GM18498 (cell line): ENCODE measurements around the gene B4GALNT3.

Source experiments
- ATAC-seq: cut with Tn5 transposase; IDR thresholded peaks from one replicate; pipeline ENCODE4 v1.9.1; 2021; ENCODE audit warnings: mild to moderate bottlenecking, moderate library complexity; ENCODE audit not compliant: unreplicated experiment

Gene B4GALNT3

GRCh38 chr12:588024-588322 is 128.2 kb downstream of the B4GALNT3 start:
- ATAC-seq = no peak

- no peak for ATAC-seq
Measured at GRCh38 chr12:588646-589045, 128.9 kb downstream of the B4GALNT3 start.

GRCh38 chr12:590206-590750 is 130.5 kb downstream of the B4GALNT3 start:
- no peak for ATAC-seq

DNA sequence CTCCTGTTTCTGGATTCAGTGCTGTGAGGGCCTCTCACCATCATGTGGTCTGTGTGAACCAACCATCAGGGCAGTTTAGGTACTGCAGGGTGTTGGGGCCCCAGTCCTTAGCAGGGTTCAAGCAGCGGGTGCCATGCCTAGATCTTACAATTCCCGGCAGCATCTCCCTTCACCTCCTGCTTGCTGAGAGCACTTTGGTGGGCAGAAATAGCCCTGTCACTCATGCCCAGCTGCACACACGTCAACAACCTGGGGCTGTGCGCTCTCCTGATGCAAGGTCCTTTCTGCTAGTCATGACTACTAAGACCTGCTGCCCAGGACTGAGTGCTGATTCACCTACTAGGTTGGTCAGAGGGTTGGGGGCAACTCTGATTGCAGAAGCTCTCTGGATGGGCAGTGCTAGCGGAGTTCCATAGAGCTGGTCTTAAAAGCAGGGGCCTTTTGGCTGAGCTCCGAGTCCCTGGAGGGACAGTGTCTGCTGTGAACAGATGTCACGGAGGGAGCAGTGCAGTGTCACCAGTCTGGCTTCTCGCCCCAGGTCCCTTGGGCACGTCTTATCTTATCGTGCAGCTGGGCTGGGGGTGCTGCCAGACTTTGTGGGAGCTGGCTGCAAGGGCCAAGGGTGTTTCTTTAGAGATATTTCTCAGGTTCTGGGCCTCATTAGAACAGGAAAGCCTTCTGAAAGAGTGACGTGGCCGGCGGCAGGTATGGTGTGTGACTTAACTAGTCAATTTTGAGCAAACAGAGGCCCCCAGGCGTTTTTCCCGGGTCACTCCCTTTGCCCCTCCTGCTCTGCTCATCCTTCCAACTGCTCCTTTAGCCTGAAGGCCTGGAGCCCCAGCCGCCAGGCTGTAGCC is 131.7 kb downstream of the B4GALNT3 start:
- no peak for ATAC-seq

GRCh38 chr12:592024-592505 is 132.3 kb downstream of the B4GALNT3 start:
- no peak for ATAC-seq

DNA sequence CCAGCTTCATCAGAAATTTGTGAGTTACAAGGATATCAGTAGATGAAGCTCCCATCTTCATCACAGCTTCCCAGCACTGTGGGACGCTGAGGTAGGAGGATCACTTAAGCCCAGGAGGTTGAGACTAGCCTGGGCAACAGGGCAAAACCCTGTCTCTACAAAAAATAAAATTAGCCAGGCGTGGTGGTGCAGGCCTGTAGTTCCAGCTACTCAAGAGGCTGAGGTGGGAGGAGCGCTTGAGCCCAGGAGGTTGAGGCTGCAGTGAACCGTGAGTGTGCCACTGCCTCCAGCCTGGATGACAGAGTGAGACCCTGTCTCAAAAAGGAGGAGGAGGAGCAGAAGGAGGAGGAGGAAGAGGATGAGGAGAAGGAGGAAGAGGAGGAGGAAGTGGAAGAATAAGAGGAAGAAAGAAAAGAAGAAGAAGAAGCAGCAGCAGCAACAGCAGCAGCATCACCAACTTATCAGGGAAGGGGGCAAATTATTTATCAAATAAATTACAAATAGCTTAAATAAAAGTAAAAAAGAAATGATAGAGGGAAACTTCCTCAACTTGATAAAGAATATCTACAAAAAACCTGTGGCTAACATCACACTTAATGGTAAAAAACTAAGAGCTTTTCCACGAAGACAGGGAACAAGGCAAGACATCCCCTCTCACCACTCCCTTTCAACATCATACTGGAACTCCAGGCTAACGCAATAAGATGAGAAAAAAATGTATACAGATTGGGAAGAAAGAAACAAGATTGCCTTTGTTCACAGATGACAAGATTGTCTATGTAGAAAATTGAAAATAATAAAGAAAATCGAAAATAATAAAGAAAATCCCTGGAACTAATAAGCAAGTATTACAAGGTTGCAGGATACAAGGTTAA is 133.9 kb downstream of the B4GALNT3 start:
- no peak for ATAC-seq

- no peak for ATAC-seq
Measured at GRCh38 chr12:597926-598568, 138.3 kb downstream of the B4GALNT3 start.

DNA sequence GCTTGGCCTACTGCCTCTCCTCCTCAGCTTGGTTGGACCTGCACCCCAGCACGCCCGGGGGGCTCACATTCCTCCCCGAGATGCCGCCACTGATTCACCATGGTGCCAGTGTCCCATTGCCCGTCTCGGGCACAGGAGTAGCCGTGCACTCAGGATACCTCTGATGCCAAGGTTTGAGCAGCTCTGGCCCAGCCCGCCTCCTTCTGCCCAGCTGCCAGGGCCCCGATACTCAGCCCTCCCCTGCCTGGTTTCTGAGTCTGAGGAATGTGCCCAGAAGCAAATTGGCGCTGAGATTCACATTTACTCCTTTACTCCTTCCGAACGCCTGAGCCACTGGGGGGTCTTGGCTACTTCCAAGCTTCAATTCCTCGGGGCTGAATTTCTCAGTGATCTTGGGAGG is 140.0 kb downstream of the B4GALNT3 start:
- ATAC-seq = no peak

DNA sequence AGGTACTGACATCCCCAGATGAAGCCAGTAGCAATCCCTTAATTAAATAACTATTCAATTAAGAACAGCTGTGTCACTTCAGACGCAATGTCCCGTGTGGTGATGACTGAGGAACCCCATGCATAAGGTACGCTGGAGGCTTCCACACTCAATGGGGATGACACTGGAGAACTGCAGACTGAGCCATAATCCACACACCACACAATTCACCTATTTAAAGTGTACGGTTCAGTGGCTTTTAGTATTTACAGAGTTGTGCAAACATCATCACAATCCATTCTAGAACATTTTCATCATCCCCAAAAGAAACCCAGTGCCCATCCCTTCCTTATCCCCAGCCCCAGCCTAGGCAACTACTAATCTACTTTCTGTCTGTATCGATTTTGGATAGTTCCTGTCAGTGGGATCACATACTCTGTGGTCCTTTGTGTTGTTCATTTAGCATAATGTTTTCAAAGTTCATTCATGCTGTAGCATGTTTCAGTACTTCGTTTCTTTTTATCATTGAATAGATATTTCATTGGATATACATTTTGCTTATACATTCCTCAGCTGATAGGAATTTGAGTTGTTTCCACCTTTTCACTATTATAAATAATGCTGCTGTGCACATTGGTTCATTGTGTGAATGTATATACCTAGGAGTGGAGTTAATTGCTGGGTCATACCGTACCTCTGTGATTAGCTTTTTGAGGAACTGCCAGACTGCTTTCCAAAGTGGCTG is 142.4 kb downstream of the B4GALNT3 start:
- ATAC-seq = no peak

DNA sequence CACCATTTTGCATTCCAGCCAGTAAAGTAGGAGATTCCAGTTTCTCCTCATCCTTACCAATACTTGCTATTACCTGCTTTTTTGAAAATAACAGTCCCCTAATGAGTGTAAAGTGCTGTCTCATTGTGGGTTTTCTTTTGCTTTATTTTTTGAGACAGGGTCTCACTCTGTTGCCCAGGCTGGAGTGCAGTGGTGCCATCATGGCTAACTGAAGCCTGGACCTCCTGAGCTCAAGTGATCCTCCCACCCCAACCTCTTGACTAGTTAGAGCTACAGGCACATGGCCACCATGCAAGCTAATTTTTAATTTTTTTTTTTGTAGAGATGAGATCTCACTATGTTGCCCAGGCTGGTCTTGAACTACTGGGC is 142.9 kb downstream of the B4GALNT3 start:
- no peak for ATAC-seq

- no peak for ATAC-seq
Measured at GRCh38 chr12:604956-605355, 145.2 kb downstream of the B4GALNT3 start.

- no peak for ATAC-seq
Measured at GRCh38 chr12:607541-608001, 147.8 kb downstream of the B4GALNT3 start.

DNA sequence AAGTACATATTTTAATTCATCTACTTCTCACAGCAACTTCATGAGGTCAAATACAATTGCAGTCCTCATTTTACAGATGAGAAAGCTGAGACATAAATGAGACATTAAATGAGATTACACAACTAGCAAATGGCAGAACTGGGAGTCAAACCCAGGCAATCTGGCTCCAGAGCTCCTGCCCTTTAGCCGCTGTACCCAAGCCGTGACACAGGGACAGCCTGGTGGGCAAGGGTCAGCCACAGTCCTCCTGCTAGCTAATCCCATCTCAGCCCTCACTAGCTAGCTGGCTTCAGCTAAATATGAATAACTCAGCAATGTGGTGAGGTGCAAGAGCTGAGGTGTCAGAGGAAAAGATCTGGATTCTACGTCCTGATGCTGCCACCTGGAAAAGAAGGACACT is 148.7 kb downstream of the B4GALNT3 start:
- no peak for ATAC-seq

GRCh38 chr12:608921-609320 is 149.2 kb downstream of the B4GALNT3 start:
- no peak for ATAC-seq

- ATAC-seq = no peak
Measured at GRCh38 chr12:611721-612120, 152.0 kb downstream of the B4GALNT3 start.

DNA sequence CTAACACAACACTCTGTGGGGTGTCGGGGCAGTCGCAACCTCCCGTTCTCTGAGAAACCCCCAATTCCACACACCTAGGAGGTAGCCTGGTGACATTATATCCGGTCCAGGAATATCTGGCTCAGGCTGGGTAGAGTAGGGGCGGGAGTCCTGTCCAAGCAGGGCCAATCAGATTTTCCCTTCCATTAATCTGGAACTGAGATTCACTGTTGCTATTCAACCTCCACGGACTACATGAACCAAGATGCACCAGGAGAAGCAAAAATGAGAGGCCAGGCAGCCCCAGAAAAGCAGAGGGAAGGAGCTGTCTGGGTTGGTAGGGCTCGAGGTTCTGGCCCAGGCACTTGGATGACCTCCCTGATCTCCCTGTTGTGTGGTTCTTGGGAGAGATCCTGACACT is 152.6 kb downstream of the B4GALNT3 start:
- ATAC-seq = no peak

- no peak for ATAC-seq
Measured at GRCh38 chr12:612886-613285, 153.1 kb downstream of the B4GALNT3 start.
